H1 (cell line): Measurements from ENCODE around the gene CCDC192. TPM values are rescaled to one million over a fixed set of nuclear protein-coding genes. Genes with fewer than 3 reads are reported as not detected.

Experiments
- EGR1 ChIP-seq: IDR thresholded peaks from 2 replicates; pipeline ENCODE4 v1.6.1; 2011; ENCODE audit warnings: low read depth, low read length, borderline replicate concordance
- EP300 ChIP-seq, 2 experiments: IDR thresholded peaks; 1 replicate in 1 of 2; 2 replicates in 1 of 2; pipeline ENCODE4 v1.6.1; 2011 to 2012; ENCODE audit warnings: low read depth in 2 of 2, low read length in 2 of 2, mild to moderate bottlenecking in 2 of 2, borderline replicate concordance in 1 of 2, inconsistent platforms in 1 of 2, moderate library complexity in 1 of 2
- HDAC6 ChIP-seq: IDR thresholded peaks from one replicate; pipeline ENCODE4 v1.7.1; 2012; ENCODE audit warnings: low read depth, mild to moderate bottlenecking, inconsistent platforms, low read length, moderate library complexity
- NRF1 ChIP-seq: IDR thresholded peaks from 2 replicates; pipeline ENCODE4 v1.6.1; 2011; ENCODE audit warnings: mild to moderate bottlenecking, low read depth, low read length, improper control_type of control experiment
- POLR2AphosphoS5 ChIP-seq: IDR thresholded peaks from 2 replicates; pipeline ENCODE4 v1.6.1; 2011; ENCODE audit warnings: low read depth, low read length
- RNF2 ChIP-seq: fragments of 200-900, 300-1000 bp; sonication (generic); IDR thresholded peaks from 2 replicates; pipeline ENCODE4 v1.7.1; 2016; ENCODE audit warnings: borderline replicate concordance, low read depth, mild to moderate bottlenecking, antibody characterized with exemption, low read length; ENCODE audit not compliant: poor library complexity, severe bottlenecking; ENCODE audit errors: missing control alignments
- polyA plus RNA-seq, 7 experiments: library from polyadenylated mRNA; depleted of rRNA in 3 of 7; stranded (reverse) in 5 of 7; unstranded in 2 of 7; fragments of >200 nt in 5 of 7; fragments of 200-250 nt in 2 of 7; gene quantifications; 1 replicate in 5 of 7; 2 replicates in 1 of 7; 4 replicates in 1 of 7; pipeline versions ENCODE4 v1.2.1 to v1.2.3, GENCODE V29; 2011 to 2013; ENCODE audit warnings: missing spikeins in 2 of 7, mixed read lengths in 2 of 7
- total RNA-seq: library from RNA; stranded (reverse); fragmentation: NEBNext Ultra II Directional; extraction: Animal tissue kit (Norgen Biotek cat#: 25700); gene quantifications from 2 replicates; pipeline ENCODE4 v1.2.1, GENCODE V29; 2021
- TF ChIP-seq, protein P1 (sequence below): fragments of 300-600 bp; sonication (generic); IDR thresholded peaks from 2 replicates; pipeline ENCODE4 v1.7.1; 2012; ENCODE audit warnings: low read length, moderate library complexity, mild to moderate bottlenecking, inconsistent platforms; ENCODE audit not compliant: insufficient replicate concordance
- TF ChIP-seq, protein P2 (sequence below): IDR thresholded peaks from 2 replicates; pipeline ENCODE4 v1.6.1; 2012; ENCODE audit warnings: low read length, inconsistent platforms

CCDC192 gene
- total and polyA plus RNA-seq, 2 of the 8 experiments (the other 6 are each of a cell fraction or from before 2014, with no cell fraction given): 0.61 TPM; not detected in 1

DNA sequence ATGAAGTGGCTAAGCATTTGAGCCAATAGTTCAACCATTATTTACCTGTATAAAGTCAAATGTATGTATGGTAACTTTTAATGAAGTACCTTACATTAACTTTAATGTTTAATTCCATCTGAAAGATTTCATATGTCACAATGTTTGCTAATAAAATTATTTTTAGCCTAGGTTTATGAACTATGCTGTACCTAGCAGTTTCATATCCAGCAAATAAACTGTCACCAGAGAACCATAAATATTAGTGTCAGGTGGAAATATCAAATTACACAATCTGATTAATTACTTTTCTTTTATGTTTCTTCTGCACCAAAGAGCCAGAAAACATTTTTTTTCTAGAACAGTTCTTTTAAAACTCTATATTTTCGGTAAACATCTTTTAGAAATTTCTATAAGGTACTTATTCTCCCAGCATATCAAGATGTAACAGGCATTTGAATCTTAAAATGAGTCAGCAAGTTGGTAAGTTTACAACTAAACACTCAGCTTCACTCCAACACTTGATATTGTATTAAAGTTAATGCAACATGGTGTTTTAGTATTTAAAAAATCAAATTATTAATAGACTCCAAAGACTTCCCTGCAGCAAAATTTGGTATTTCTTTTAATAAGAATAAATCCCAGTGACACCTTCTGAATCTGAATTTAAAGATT is 8.5 kb upstream of the CCDC192 start (continued):
- TF ChIP-seq, protein P1, sequence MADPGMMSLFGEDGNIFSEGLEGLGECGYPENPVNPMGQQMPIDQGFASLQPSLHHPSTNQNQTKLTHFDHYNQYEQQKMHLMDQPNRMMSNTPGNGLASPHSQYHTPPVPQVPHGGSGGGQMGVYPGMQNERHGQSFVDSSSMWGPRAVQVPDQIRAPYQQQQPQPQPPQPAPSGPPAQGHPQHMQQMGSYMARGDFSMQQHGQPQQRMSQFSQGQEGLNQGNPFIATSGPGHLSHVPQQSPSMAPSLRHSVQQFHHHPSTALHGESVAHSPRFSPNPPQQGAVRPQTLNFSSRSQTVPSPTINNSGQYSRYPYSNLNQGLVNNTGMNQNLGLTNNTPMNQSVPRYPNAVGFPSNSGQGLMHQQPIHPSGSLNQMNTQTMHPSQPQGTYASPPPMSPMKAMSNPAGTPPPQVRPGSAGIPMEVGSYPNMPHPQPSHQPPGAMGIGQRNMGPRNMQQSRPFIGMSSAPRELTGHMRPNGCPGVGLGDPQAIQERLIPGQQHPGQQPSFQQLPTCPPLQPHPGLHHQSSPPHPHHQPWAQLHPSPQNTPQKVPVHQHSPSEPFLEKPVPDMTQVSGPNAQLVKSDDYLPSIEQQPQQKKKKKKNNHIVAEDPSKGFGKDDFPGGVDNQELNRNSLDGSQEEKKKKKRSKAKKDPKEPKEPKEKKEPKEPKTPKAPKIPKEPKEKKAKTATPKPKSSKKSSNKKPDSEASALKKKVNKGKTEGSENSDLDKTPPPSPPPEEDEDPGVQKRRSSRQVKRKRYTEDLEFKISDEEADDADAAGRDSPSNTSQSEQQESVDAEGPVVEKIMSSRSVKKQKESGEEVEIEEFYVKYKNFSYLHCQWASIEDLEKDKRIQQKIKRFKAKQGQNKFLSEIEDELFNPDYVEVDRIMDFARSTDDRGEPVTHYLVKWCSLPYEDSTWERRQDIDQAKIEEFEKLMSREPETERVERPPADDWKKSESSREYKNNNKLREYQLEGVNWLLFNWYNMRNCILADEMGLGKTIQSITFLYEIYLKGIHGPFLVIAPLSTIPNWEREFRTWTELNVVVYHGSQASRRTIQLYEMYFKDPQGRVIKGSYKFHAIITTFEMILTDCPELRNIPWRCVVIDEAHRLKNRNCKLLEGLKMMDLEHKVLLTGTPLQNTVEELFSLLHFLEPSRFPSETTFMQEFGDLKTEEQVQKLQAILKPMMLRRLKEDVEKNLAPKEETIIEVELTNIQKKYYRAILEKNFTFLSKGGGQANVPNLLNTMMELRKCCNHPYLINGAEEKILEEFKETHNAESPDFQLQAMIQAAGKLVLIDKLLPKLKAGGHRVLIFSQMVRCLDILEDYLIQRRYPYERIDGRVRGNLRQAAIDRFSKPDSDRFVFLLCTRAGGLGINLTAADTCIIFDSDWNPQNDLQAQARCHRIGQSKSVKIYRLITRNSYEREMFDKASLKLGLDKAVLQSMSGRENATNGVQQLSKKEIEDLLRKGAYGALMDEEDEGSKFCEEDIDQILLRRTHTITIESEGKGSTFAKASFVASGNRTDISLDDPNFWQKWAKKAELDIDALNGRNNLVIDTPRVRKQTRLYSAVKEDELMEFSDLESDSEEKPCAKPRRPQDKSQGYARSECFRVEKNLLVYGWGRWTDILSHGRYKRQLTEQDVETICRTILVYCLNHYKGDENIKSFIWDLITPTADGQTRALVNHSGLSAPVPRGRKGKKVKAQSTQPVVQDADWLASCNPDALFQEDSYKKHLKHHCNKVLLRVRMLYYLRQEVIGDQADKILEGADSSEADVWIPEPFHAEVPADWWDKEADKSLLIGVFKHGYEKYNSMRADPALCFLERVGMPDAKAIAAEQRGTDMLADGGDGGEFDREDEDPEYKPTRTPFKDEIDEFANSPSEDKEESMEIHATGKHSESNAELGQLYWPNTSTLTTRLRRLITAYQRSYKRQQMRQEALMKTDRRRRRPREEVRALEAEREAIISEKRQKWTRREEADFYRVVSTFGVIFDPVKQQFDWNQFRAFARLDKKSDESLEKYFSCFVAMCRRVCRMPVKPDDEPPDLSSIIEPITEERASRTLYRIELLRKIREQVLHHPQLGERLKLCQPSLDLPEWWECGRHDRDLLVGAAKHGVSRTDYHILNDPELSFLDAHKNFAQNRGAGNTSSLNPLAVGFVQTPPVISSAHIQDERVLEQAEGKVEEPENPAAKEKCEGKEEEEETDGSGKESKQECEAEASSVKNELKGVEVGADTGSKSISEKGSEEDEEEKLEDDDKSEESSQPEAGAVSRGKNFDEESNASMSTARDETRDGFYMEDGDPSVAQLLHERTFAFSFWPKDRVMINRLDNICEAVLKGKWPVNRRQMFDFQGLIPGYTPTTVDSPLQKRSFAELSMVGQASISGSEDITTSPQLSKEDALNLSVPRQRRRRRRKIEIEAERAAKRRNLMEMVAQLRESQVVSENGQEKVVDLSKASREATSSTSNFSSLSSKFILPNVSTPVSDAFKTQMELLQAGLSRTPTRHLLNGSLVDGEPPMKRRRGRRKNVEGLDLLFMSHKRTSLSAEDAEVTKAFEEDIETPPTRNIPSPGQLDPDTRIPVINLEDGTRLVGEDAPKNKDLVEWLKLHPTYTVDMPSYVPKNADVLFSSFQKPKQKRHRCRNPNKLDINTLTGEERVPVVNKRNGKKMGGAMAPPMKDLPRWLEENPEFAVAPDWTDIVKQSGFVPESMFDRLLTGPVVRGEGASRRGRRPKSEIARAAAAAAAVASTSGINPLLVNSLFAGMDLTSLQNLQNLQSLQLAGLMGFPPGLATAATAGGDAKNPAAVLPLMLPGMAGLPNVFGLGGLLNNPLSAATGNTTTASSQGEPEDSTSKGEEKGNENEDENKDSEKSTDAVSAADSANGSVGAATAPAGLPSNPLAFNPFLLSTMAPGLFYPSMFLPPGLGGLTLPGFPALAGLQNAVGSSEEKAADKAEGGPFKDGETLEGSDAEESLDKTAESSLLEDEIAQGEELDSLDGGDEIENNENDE: no peak
- TF ChIP-seq, protein P2, sequence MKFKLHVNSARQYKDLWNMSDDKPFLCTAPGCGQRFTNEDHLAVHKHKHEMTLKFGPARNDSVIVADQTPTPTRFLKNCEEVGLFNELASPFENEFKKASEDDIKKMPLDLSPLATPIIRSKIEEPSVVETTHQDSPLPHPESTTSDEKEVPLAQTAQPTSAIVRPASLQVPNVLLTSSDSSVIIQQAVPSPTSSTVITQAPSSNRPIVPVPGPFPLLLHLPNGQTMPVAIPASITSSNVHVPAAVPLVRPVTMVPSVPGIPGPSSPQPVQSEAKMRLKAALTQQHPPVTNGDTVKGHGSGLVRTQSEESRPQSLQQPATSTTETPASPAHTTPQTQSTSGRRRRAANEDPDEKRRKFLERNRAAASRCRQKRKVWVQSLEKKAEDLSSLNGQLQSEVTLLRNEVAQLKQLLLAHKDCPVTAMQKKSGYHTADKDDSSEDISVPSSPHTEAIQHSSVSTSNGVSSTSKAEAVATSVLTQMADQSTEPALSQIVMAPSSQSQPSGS: no peak
- TF ChIP-seq POLR2AphosphoS5 (no peak), RNF2 (no peak), EGR1 (no peak), EP300 (IDR thresholded peaks at IDR 0.05; ENCODE audit: borderline replicate concordance in 1 of 2, low read depth in 2 of 2, low read length in 2 of 2) (no peak), NRF1 (no peak), HDAC6 (no peak)
